Dendritic cell treated with granulocyte-macrophage colony-stimulating factor and Interleukin-4, amounts not matched to agents 40 ng/mL and 50 ng/mL, for 4 days (primary cell): ENCODE data around the gene RAB11FIP4.

Experiments
- H3K27ac Mint-ChIP-seq: one replicate; pipeline ENCODE4 v1.8.0; 2022; ENCODE audit warnings: mild to moderate bottlenecking, mixed read lengths
- H3K27me3 Mint-ChIP-seq: one replicate; pipeline ENCODE4 v1.8.0; 2022; ENCODE audit warnings: mild to moderate bottlenecking, mixed read lengths
- H3K36me3 Mint-ChIP-seq: one replicate; pipeline ENCODE4 v1.8.0; 2022; ENCODE audit warnings: low read depth, mixed read lengths
- H3K4me1 Mint-ChIP-seq: one replicate; pipeline ENCODE4 v1.8.0; 2022; ENCODE audit warnings: low read depth, mixed read lengths
- H3K4me3 Mint-ChIP-seq: one replicate; pipeline ENCODE4 v1.8.0; 2022; ENCODE audit warnings: mild to moderate bottlenecking, moderate library complexity, mixed read lengths
- H3K9me3 Mint-ChIP-seq: one replicate; pipeline ENCODE4 v1.8.0; 2022; ENCODE audit warnings: mixed read lengths
- intact Hi-C: fragments of 100-400 bp; cut with micrococcal nuclease; formaldehyde crosslinking; loops from one replicate; pipeline ENCODE4 v1.15.0; 2022

The RAB11FIP4 gene

DNA sequence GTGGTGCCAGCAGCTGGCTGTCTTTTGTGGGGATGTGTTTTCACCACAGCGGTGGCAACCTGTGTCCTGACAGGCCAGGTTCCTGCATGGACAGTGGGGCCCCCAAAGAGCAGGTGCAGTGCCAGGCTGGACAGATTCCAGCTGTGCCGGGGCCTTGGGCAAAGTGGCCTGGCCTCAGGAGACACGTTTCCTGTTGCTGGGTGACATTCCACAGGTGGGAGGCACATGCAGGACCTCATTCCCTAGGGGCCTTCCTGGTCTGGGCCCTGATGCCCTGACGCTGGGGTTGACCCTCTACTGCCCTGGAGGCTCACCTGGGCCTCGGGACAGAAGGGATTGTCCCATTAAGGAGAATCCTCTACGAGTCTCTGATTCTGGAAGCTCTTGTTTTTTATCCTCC lies 182.4 kb downstream of the RAB11FIP4 start:
- H3K4me1 Mint-ChIP-seq: peaks cover 47% of the 10 kb centered on the region
- peak overlapping the region; percentile 11 for H3K27ac Mint-ChIP-seq
- no peak overlapping the region for H3K4me3 Mint-ChIP-seq
- peaks cover 21% of the 10 kb centered on the region for H3K36me3 Mint-ChIP-seq
- no peaks in the 10 kb centered on the region for H3K9me3 Mint-ChIP-seq
- no peaks in the 10 kb centered on the region for H3K27me3 Mint-ChIP-seq
- intact Hi-C loops: no loop called here

- intact Hi-C loops: no loop called here
- H3K27ac Mint-ChIP-seq: peak overlapping the region; percentile 11
- H3K4me1 Mint-ChIP-seq: peaks cover 53% of the 10 kb centered on the region
- H3K9me3 Mint-ChIP-seq: no peaks in the 10 kb centered on the region
- no peak overlapping the region for H3K4me3 Mint-ChIP-seq
- no peaks in the 10 kb centered on the region for H3K27me3 Mint-ChIP-seq
- H3K36me3 Mint-ChIP-seq: peaks cover 21% of the 10 kb centered on the region
These were observed 183.0 kb downstream of the RAB11FIP4 start for GRCh38 chr17:31574458-31574857.

- Mint-ChIP-seq H3K9me3 (no peaks in the 10 kb centered on the region), H3K27me3 (no peaks in the 10 kb centered on the region), H3K27ac (peak overlapping the region; percentile 11), H3K4me3 (no peak overlapping the region), H3K4me1 (peaks cover 59% of the 10 kb centered on the region), H3K36me3 (peaks cover 21% of the 10 kb centered on the region)
- intact Hi-C loops: no loop called here
These were observed 183.6 kb downstream of the RAB11FIP4 start for GRCh38 chr17:31575043-31575442.

- H3K9me3 Mint-ChIP-seq: no peaks in the 10 kb centered on the region
- H3K4me3 Mint-ChIP-seq: no peak overlapping the region
- intact Hi-C loops: no loop called here
- peaks cover 81% of the 10 kb centered on the region for H3K4me1 Mint-ChIP-seq
- H3K27me3 Mint-ChIP-seq: no peaks in the 10 kb centered on the region
- H3K27ac Mint-ChIP-seq: peak overlapping the region; percentile 92
- no peaks in the 10 kb centered on the region for H3K36me3 Mint-ChIP-seq
These were observed 187.8 kb downstream of the RAB11FIP4 start for GRCh38 chr17:31579265-31579664.

- no peaks in the 10 kb centered on the region for H3K36me3 Mint-ChIP-seq
- H3K27ac Mint-ChIP-seq: peak overlapping the region; percentile 92
- intact Hi-C loops: no loop called here
- no peaks in the 10 kb centered on the region for H3K9me3 Mint-ChIP-seq
- no peaks in the 10 kb centered on the region for H3K27me3 Mint-ChIP-seq
- H3K4me1 Mint-ChIP-seq: peaks cover 80% of the 10 kb centered on the region
- H3K4me3 Mint-ChIP-seq: no peak overlapping the region
These were observed 188.8 kb downstream of the RAB11FIP4 start for GRCh38 chr17:31580316-31580705.

- intact Hi-C loops: no loop called here
- peak overlapping the region; percentile 92 for H3K27ac Mint-ChIP-seq
- H3K4me3 Mint-ChIP-seq: peak overlapping the region; percentile 39
- peaks cover 75% of the 10 kb centered on the region for H3K4me1 Mint-ChIP-seq
- H3K9me3 Mint-ChIP-seq: no peaks in the 10 kb centered on the region
- H3K27me3 Mint-ChIP-seq: no peaks in the 10 kb centered on the region
- H3K36me3 Mint-ChIP-seq: no peaks in the 10 kb centered on the region
These were observed 189.4 kb downstream of the RAB11FIP4 start for GRCh38 chr17:31580706-31581490.

GRCh38 chr17:31581491-31581890 lies 190.0 kb downstream of the RAB11FIP4 start:
- Mint-ChIP-seq H3K27me3 (no peaks in the 10 kb centered on the region), H3K9me3 (no peaks in the 10 kb centered on the region), H3K27ac (peak overlapping the region; percentile 92), H3K4me1 (peaks cover 77% of the 10 kb centered on the region), H3K4me3 (peak overlapping the region; percentile 39), H3K36me3 (no peaks in the 10 kb centered on the region)
- intact Hi-C loops: no loop called here

DNA sequence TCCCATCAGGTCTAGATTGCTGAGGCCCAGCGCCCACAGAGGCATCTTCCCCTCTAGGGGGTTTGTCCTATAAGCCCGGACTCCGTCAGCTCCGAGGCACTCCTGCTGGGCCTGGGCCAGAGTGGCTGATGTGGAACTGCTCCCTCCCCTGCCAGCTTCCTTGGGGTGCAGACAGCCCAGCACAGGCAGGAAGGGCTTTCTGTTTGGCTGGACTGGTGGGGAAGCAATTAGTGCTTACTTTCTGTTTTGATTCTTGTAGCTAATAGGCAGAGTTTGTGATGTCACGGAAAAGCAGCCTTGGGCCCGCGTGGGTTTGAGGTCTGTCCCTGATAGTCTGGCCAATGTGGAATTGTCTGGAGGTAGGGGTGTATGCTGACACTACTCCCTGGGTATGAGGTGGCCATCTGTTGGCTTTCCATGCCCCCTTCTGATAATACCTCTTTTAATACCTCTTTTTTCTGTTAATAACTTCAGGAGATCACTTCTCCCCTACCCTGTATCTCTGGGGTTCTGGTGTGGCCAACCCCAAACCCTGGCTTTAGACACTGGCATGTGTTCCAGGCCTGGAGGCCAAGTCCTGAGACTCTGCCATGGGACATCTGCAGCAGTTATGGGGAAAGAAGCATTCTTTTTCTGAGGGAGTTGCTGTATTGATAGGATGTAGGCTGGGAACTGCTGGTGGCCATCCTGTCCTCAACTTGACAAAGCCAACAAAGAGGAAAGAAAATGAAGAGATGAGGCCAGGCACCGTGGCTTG lies 190.9 kb downstream of the RAB11FIP4 start:
- H3K9me3 Mint-ChIP-seq: no peaks in the 10 kb centered on the region
- H3K27ac Mint-ChIP-seq: peak overlapping the region; percentile 92
- H3K4me1 Mint-ChIP-seq: peaks cover 80% of the 10 kb centered on the region
- no peaks in the 10 kb centered on the region for H3K36me3 Mint-ChIP-seq
- no peaks in the 10 kb centered on the region for H3K27me3 Mint-ChIP-seq
- intact Hi-C loops: no loop called here
- peak overlapping the region; percentile 60 for H3K4me3 Mint-ChIP-seq

DNA sequence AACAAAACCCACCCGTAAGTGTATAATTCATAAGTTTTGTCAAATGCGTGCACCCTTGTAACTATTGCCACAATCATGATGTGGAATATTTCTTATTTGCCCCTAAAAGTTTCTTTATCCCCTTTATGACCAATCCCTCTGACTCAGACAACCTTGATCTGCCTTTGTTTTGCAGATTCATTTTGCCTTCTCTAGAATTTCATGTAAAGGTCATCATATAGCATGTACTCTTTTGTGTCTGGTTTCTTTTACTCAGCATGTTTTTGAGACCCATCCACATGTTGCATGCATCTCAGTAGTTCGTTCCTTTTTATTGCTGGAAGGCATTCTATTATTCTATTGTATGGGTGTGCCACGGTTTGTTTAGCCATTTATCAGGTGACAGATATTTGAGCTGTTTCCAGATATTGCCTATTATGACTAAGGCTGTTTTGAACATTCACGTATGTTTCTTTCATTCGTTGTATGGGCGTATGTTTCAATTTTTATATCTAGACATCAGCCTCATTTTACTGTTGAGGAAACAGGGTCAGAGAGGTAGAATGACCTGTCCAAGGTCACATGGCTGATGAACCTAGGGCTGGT lies 192.4 kb downstream of the RAB11FIP4 start:
- intact Hi-C loops: no loop called here
- no peak overlapping the region for H3K4me3 Mint-ChIP-seq
- peaks cover 76% of the 10 kb centered on the region for H3K4me1 Mint-ChIP-seq
- H3K9me3 Mint-ChIP-seq: no peaks in the 10 kb centered on the region
- H3K27me3 Mint-ChIP-seq: no peaks in the 10 kb centered on the region
- peak overlapping the region; percentile 43 for H3K27ac Mint-ChIP-seq
- no peaks in the 10 kb centered on the region for H3K36me3 Mint-ChIP-seq

DNA sequence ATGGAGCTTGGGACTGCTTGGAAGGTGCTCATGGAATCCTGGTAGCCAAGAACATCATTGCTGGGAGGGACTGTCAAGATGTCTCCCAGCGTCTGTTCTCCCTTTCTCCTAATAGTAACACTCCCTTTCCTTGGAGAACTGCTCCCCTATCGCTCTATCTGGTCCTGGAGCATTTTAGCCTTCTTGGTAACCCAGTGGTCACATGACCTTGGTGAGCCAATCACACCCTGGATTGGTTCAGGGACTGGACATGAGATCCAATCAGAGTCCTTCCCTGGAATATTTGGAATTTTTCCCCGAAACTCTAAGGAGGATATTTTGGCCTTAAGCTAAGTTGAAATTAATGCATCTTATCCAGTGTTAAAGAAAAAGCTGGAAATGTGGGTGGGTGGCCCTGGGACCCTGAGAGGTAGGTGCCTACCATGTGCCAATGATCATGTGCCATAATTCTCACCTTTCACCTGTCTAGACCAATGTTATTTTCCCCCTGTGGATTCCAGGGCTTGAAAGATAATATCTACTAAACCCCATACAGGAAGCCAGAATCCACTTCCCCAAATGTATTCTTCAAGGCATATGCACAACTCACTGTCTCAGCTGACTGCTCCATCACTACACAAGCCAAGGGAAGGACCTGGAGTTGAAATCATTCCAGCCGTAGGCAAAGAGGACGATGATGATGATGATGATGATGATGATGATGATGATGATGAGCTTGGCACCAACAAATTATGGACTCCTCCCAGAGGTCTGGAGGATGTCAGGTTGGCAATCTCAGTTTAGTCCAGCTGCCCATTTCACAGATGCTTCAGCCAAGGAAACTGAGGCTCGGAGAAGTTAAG lies 193.2 kb downstream of the RAB11FIP4 start:
- Mint-ChIP-seq H3K36me3 (no peaks in the 10 kb centered on the region), H3K4me3 (no peak overlapping the region), H3K4me1 (peaks cover 68% of the 10 kb centered on the region), H3K27ac (peak overlapping the region; percentile 43), H3K9me3 (no peaks in the 10 kb centered on the region), H3K27me3 (no peaks in the 10 kb centered on the region)
- intact Hi-C loops: no loop called here

DNA sequence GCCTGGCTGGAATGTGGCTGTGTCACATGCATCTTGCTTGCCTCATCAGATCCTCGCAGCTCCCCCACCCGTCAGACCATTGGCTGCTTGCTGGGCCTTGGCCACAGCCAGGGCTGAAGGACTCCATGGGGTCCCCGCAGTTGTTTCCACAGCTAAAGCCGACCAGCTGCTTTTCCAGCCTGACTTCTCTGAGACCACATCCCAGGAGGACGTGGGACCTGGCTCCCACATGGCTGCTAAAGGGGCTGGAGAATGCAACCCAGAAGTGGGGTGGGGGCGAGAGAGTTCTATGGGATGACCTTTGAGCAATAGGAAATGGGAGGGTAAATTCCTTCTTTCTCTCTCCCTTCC lies 193.8 kb downstream of the RAB11FIP4 start:
- intact Hi-C loops: no loop called here
- Mint-ChIP-seq H3K9me3 (no peaks in the 10 kb centered on the region), H3K4me1 (peaks cover 62% of the 10 kb centered on the region), H3K4me3 (no peak overlapping the region), H3K27me3 (no peaks in the 10 kb centered on the region), H3K36me3 (no peaks in the 10 kb centered on the region), H3K27ac (no peak overlapping the region)

DNA sequence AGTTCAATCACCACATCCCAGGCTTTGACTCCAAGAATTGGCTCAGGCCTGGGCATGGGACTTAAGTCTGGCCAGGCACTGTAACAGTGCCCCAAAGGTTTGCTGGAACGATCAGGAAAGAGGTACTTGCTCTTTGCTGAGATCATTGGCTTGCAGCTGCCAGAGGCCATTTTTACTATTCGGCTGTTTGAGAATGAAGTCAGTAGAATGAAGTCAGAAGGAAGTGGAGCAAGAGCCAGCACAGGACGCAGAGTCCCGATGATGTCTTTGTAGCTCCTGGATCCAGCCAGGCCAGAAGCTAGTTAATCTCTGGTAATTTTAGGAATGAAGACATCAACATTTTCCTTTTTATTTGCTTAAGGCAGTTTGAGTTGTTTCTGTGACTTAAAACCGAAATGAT lies 195.5 kb downstream of the RAB11FIP4 start:
- Mint-ChIP-seq H3K27me3 (no peaks in the 10 kb centered on the region), H3K9me3 (no peaks in the 10 kb centered on the region), H3K4me1 (peaks cover 45% of the 10 kb centered on the region), H3K27ac (peak overlapping the region; percentile 21), H3K36me3 (no peaks in the 10 kb centered on the region), H3K4me3 (no peak overlapping the region)
- intact Hi-C loops: no loop called here

DNA sequence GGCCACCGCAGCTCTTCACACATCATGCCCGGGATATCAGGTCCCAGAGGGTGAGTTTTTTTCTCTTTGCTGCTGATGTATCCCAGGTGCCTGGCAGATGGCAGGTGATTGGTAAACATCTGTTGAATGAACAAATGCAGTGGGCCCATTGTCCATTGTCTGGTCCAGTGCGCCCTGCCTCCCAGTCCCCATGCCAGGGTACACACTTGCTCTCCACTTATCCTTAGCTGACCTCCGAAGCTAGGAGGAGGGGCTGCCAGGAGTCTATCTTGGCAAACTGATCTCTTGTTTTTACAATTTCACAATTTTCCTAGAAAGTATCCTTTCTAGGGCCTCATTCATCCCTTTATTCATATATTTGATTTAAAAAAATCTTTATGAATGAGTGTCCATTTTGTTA lies 196.0 kb downstream of the RAB11FIP4 start:
- Mint-ChIP-seq H3K36me3 (no peaks in the 10 kb centered on the region), H3K4me3 (no peak overlapping the region), H3K4me1 (peaks cover 40% of the 10 kb centered on the region), H3K27me3 (no peaks in the 10 kb centered on the region), H3K9me3 (no peaks in the 10 kb centered on the region), H3K27ac (no peak overlapping the region)
- intact Hi-C loops: no loop called here
